Activated naive CD8-positive, alpha-beta T cell treated with anti-CD3 and anti-CD28 coated beads, Interleukin-2, amount 10 ng/mL, durations not matched to agents 7 days and 5 days (primary cell): ENCODE results near the gene NUP93. TPM values are rescaled to one million over a fixed set of nuclear protein-coding genes. Genes with fewer than 3 reads are reported as not detected.

Experiments
- ATAC-seq: fragments of 150-1000 bp; cut with Tn5 transposase; one replicate; pipeline ENCODE4 v1.10.0; 2021; ENCODE audit warnings: low read depth, moderate library complexity
- POLR2A ChIA-PET: fragments of 350-600 bp; sonication (Branson Sonifier 250); formaldehyde crosslinking; loops from one replicate; lab custom pipeline; 2021; ENCODE audit warnings: antibody characterized with exemption; lab: Charles Lee
- DNase-seq: peaks from one replicate; pipeline ENCODE4 v3.0.0; 2021
- H3K27ac Mint-ChIP-seq: one replicate; pipeline ENCODE4 v1.8.0; 2022; ENCODE audit warnings: mild to moderate bottlenecking, mixed read lengths
- H3K27me3 Mint-ChIP-seq: one replicate; pipeline ENCODE4 v1.8.0; 2022; ENCODE audit warnings: mild to moderate bottlenecking, moderate library complexity, mixed read lengths
- H3K36me3 Mint-ChIP-seq: one replicate; pipeline ENCODE4 v1.8.0; 2021; ENCODE audit warnings: mild to moderate bottlenecking, mixed read lengths
- H3K4me1 Mint-ChIP-seq: one replicate; pipeline ENCODE4 v1.8.0; 2021; ENCODE audit warnings: mixed read lengths
- H3K4me3 Mint-ChIP-seq: one replicate; pipeline ENCODE4 v1.8.0; 2022; ENCODE audit warnings: mild to moderate bottlenecking, moderate library complexity, mixed read lengths
- H3K9me3 Mint-ChIP-seq: one replicate; pipeline ENCODE4 v1.8.0; 2021; ENCODE audit warnings: mixed read lengths
- total RNA-seq, 2 experiments: library from RNA; stranded (reverse); gene quantifications; one replicate each; pipeline ENCODE4 v1.2.3, GENCODE V29; 2021

NUP93 gene
- total RNA-seq, 2 experiments from 2014 or later = 89.5 to 92.5 TPM

DNA sequence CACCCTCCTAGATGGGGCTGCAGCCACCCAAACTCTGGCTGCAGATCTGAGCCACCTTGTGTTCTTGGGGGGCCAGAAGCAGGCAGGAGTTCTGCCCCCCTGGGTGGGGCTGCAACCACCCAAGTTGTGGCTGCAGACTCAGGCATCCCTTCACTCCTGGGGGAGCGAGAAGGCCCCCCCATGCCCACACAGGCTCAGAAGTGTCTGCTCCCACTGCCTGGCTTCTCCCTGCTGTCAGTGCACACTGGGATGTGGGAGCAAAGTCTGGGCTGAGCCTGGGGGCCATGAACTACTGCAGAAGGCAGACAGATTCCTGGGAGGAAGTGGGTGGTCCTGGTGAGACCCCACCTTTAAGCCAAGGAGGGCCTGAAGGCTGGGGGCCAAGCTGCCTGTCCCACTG lies 34.7 kb upstream of the NUP93 start:
- no peak overlapping the region for H3K4me3 Mint-ChIP-seq
- ATAC-seq (no peak), DNase-seq (no peak)
- POLR2A ChIA-PET = interaction anchor here (1.1 kb wide), 1 partner anchor 13 kb away, joined by 6 read pairs; the partner anchor contains the start of gene MT1X
- H3K36me3 Mint-ChIP-seq = peaks cover 2% of the 10 kb centered on the region
- no peaks in the 10 kb centered on the region for H3K4me1 Mint-ChIP-seq
- peaks cover 1% of the 10 kb centered on the region for H3K9me3 Mint-ChIP-seq
- peaks cover 2% of the 10 kb centered on the region for H3K27me3 Mint-ChIP-seq
- H3K27ac Mint-ChIP-seq = no peak overlapping the region

DNA sequence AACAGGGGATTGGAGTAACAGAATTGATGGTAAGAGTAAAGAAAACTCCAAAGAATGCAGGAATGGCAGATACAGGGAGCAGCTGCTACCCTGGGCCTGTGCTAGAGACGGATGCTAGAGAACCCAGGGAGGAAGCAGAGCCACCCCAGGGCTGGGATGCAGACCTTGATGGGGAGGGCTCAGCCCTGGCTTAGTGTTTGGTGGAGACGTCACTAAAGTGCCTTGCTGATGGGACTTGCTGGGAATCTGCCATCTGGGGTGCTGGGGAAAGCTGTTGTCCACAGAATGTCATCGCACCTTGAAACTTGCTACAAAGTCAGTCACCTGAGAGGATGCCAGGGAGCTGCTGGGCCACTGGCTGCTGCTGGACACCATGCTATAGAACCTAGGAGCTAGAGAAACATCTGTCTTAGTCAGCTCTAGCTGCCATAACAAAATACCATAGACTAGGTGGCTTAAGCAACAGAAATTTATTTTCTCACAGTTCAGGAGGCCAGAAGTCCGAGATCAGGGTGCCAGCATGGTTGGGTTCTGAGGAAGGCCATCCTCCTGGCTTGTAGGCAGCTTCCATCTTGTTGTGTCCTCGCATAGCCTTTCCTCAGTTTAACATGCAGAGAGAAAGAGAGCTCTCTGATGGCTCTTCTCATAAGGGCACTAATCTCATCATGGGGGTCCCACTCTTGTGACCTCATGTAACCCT lies 32.3 kb upstream of the NUP93 start:
- peaks cover 2% of the 10 kb centered on the region for H3K36me3 Mint-ChIP-seq
- DNase-seq = no peak
- POLR2A ChIA-PET = interaction anchor here (1.6 kb wide), 1 partner anchor 15 kb away, joined by 7 read pairs; the partner anchor contains the start of gene MT1X
- H3K27me3 Mint-ChIP-seq = no peaks in the 10 kb centered on the region
- H3K27ac Mint-ChIP-seq = no peak overlapping the region
- no peak for ATAC-seq
- no peak overlapping the region for H3K4me3 Mint-ChIP-seq
- H3K4me1 Mint-ChIP-seq = peaks cover 10% of the 10 kb centered on the region
- no peaks in the 10 kb centered on the region for H3K9me3 Mint-ChIP-seq

DNA sequence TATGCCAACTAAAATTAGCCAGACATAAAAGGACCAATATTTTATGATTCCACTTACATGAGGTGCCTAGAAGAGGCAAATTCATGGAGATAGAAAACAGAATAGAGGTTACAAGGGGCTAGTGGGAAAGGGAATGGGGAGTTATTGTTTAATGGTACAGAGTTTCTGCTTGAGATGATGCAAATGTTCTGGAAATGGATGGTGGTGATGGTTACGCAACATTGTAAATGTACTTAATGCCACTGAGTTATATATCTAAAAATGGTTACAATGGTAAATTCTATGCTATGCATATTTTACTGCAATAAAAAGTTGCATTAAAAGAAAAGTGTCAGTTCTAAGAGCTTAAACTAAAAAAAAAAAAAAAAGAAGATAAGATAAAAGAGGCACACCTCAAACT lies 29.7 kb upstream of the NUP93 start:
- no peak overlapping the region for H3K27ac Mint-ChIP-seq
- peaks cover 2% of the 10 kb centered on the region for H3K36me3 Mint-ChIP-seq
- H3K4me3 Mint-ChIP-seq = no peak overlapping the region
- H3K27me3 Mint-ChIP-seq = no peaks in the 10 kb centered on the region
- no peaks in the 10 kb centered on the region for H3K9me3 Mint-ChIP-seq
- POLR2A ChIA-PET = interaction anchor here (2.7 kb wide), 1 partner anchor 18 kb away, joined by 28 read pairs; the partner anchor contains the start of gene MT1X
- no peak for DNase-seq
- no peak for ATAC-seq
- peaks cover 10% of the 10 kb centered on the region for H3K4me1 Mint-ChIP-seq

DNA sequence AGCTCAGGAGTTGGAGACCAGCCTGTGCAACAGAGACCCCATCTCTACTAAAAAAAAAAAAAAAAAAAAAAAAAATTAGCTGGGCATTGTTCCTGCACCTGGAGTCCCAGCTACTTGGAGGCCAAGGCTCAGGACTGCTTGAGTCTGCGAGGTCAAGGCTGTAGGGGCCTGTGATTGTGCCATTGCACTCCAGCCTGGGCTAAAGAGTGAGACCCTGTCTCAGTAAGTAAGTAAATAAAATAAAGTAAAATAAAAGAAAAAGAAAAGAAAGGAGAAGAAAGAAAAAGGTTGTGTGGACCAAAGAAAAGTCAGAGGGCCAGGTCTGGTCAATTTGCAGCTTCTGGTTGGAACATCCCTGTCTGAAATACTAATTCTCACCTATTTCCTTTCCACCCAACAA lies 29.3 kb upstream of the NUP93 start:
- POLR2A ChIA-PET = interaction anchor here (2.3 to 2.7 kb wide), 3 partner anchors 18 to 123 kb away, joined by 6 to 28 read pairs (median 14); partner anchors contain the start of genes MT1X and MT2A
- H3K36me3 Mint-ChIP-seq = peaks cover 2% of the 10 kb centered on the region
- no peaks in the 10 kb centered on the region for H3K9me3 Mint-ChIP-seq
- H3K27me3 Mint-ChIP-seq = no peaks in the 10 kb centered on the region
- H3K4me3 Mint-ChIP-seq = no peak overlapping the region
- DNase-seq = no peak
- H3K27ac Mint-ChIP-seq = no peak overlapping the region
- no peak for ATAC-seq
- H3K4me1 Mint-ChIP-seq = peaks cover 12% of the 10 kb centered on the region

DNA sequence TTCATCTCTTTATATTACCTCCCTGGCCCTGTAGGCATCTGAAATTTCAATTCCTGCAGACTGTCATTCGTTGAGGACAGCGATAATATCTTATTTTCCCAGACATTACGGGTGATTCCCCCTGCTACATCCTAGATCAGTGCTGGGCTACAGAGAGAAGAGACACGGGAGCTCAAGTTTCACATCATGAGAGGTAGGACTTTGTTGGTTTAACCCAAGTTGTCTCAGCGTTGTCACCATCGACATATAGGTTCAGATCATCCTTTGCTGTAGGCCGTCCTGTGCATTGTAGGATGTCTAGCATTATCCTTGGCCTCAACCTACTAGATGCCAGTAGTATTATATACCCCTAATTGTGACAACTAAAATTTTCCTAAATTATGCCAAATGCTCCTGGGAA lies 28.4 kb upstream of the NUP93 start:
- H3K4me1 Mint-ChIP-seq = peaks cover 13% of the 10 kb centered on the region
- no peaks in the 10 kb centered on the region for H3K9me3 Mint-ChIP-seq
- H3K27ac Mint-ChIP-seq = peak overlapping the region; percentile 32
- DNase-seq = no peak
- H3K4me3 Mint-ChIP-seq = no peak overlapping the region
- H3K36me3 Mint-ChIP-seq = peaks cover 2% of the 10 kb centered on the region
- no peak for ATAC-seq
- H3K27me3 Mint-ChIP-seq = no peaks in the 10 kb centered on the region
- POLR2A ChIA-PET = interaction anchor here (0.7 to 2.7 kb wide), 10 partner anchors 9 to 124 kb away, joined by 3 to 28 read pairs (median 4); partner anchors contain the start of genes MT1X and MT2A

DNA sequence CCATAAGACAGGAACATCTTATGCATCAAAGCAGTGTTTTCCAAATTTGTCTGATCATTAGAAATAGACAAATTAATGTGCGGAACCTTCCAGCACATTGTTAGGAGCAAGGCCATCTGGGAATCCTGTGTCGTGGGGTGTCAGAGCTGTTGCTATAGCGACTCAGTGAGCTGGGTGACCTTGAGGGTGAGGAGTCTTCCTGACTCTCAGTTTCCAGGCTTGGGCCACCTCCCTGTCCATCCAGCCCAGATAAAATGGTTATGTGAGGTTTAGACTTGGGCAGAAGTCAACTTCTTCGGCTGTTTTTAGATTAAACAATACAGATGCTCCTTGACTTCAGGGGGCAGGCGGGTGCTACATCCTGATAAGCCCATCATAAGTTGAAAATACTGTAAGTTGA lies 27.1 kb upstream of the NUP93 start:
- DNase-seq = no peak
- Mint-ChIP-seq H3K27me3 (no peaks in the 10 kb centered on the region), H3K4me1 (peaks cover 17% of the 10 kb centered on the region), H3K36me3 (peaks cover 1% of the 10 kb centered on the region), H3K27ac (no peak overlapping the region), H3K4me3 (no peak overlapping the region), H3K9me3 (no peaks in the 10 kb centered on the region)
- POLR2A ChIA-PET = interaction anchor here (1.1 to 2.7 kb wide), 5 partner anchors 21 to 125 kb away, joined by 3 to 28 read pairs (median 6); partner anchors contain the start of genes MT1X and MT2A
- ATAC-seq = no peak

DNA sequence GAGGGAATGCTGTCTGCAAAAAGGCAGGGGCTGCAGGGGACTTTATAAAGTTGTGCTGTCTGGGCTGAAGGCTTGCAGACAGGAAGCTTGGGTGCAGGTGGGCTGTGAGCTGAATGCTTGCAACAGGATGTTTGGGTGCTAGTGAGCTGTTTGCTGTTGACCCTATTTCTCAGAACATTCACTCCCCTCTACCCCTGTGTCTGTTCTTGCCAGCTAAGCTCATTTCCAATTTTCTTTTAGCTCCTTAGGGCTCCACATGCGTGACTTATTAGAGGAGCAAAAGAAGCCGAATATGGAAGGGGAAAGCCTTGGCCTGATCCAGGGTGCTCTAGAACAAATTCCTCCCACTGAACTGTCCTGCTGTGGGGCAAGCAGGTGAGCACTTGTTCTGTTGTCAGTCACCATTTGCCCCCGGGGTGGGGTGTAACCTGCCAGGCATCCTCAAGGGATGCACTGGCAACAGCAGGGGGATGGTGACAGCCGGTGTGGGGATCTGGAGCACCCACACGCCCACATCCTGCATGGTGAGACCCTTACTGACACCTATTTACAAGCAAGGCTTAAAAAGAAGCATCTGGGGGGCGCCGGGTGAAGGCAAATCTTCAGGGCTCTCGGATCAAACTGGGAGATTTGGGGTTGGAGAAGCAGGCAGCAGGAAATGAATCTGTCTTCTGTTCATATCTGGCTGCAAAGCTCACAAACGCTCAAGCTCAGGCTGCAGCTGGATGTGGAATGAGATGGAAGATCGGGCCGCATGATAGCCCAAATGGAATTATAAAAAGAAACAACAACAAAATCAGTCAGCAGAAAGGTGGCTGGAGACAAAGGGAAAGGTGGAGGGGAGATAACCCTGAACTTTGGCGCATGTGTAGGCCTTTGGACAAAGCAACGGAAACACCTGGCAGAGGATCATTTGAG lies 21.1 kb upstream of the NUP93 start:
- POLR2A ChIA-PET = interaction anchor here (0.6 to 1.9 kb wide), 9 partner anchors 18 to 223 kb away, joined by 3 to 10 read pairs (median 3); partner anchors contain the start of genes MT1X, MT2A and NUP93
- ATAC-seq = peak; percentile 95
- peaks cover 41% of the 10 kb centered on the region for H3K4me1 Mint-ChIP-seq
- no peaks in the 10 kb centered on the region for H3K27me3 Mint-ChIP-seq
- H3K9me3 Mint-ChIP-seq = peaks cover 4% of the 10 kb centered on the region
- DNase-seq = peak; percentile 59
- peak overlapping the region; percentile 77 for H3K4me3 Mint-ChIP-seq
- peak overlapping the region; percentile 89 for H3K27ac Mint-ChIP-seq
- peaks cover 4% of the 10 kb centered on the region for H3K36me3 Mint-ChIP-seq

DNA sequence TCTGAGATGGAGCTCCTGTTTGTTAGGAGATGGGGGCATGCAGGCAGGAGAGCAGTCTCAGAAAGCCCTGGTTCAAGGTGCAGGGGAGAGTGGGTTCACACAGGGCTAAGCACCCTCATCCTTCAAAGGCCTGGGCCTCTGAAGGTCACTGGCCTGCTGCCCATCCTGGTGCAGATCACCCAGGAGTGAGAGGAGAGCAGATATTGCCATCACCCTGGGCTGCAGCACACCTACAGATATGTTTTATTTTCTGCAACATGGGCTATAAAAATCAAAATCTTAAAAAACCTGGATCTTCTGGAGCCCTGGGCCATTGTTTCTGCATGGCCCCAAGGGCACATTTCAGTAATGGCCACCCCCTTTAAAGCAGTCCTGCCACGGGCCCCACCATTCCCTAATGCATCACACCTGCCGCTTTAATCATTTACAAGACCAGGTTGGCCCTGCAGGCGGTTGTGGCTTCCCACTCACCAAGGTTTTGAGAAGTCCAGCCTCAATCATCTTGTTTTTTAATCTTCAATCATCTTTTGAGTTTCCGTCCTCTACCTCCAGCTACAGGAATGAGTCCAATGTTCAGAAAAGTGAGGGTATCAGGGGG lies 20.4 kb upstream of the NUP93 start:
- no peaks in the 10 kb centered on the region for H3K27me3 Mint-ChIP-seq
- no peak for ATAC-seq
- POLR2A ChIA-PET = interaction anchor here (0.6 to 1.9 kb wide), 5 partner anchors 17 to 101 kb away, joined by 3 to 10 read pairs (median 5); partner anchors contain the start of genes MT1X, MT2A and NUP93
- H3K4me1 Mint-ChIP-seq = peaks cover 41% of the 10 kb centered on the region
- peak overlapping the region; percentile 89 for H3K27ac Mint-ChIP-seq
- peaks cover 4% of the 10 kb centered on the region for H3K9me3 Mint-ChIP-seq
- H3K4me3 Mint-ChIP-seq = peak overlapping the region; percentile 77
- peaks cover 4% of the 10 kb centered on the region for H3K36me3 Mint-ChIP-seq
- DNase-seq = no peak

DNA sequence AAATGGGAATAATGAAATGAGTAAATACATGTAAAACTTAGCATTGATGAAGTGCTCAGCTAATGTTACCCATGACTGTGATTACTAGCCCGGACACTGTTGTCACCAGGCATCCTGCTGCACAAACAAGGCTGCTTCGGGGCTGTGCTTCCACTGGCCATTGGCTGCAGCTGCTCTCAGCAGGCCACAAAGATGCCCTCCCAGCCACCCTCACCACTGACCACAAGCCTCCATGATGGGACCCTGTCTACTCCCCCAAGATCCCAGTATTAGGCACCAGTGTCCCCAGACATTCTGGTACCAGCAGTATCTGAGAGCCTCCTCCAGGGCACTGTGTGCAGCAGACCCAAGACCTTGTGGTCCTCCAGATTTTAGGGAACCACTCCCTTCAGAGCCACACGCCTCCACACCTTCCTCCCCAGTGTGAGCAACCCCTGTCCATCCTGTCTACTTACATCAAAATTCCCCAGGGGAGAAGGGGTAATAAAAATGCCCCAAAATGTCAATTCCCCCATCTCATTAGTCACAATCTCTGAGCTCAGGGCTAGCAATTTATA lies 19.7 kb upstream of the NUP93 start:
- POLR2A ChIA-PET = interaction anchor here (1.6 kb wide), 1 partner anchor 8 kb away, joined by 4 read pairs; no protein-coding TSS in a partner anchor
- Mint-ChIP-seq H3K27ac (peak overlapping the region; percentile 89), H3K36me3 (peaks cover 4% of the 10 kb centered on the region), H3K4me1 (peaks cover 41% of the 10 kb centered on the region), H3K4me3 (peak overlapping the region; percentile 77), H3K27me3 (no peaks in the 10 kb centered on the region), H3K9me3 (peaks cover 4% of the 10 kb centered on the region)
- ATAC-seq = no peak
- DNase-seq = no peak

DNA sequence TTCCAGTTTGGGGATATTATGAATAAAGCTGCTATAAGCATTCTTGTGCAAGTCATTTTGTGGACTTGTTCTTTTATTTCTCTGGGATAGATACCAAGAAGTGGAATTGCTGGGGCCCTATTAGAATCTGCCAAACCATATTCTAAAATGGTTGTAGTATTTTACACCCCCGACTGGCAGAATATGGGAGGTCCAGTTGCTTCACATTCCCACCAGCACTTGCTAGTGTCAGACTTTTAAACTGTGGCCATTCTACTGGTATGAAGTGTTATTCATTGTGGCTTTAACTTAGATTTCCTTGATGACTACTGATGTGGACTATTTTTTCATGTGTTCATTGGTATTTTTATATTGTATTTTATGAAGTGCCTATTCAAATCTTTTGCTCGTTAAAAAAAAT lies 18.1 kb upstream of the NUP93 start:
- POLR2A ChIA-PET = no interaction called here
- H3K36me3 Mint-ChIP-seq = peaks cover 4% of the 10 kb centered on the region
- H3K4me3 Mint-ChIP-seq = no peak overlapping the region
- H3K27ac Mint-ChIP-seq = no peak overlapping the region
- DNase-seq (no peak), ATAC-seq (no peak)
- peaks cover 4% of the 10 kb centered on the region for H3K9me3 Mint-ChIP-seq
- peaks cover 38% of the 10 kb centered on the region for H3K4me1 Mint-ChIP-seq
- H3K27me3 Mint-ChIP-seq = no peaks in the 10 kb centered on the region

DNA sequence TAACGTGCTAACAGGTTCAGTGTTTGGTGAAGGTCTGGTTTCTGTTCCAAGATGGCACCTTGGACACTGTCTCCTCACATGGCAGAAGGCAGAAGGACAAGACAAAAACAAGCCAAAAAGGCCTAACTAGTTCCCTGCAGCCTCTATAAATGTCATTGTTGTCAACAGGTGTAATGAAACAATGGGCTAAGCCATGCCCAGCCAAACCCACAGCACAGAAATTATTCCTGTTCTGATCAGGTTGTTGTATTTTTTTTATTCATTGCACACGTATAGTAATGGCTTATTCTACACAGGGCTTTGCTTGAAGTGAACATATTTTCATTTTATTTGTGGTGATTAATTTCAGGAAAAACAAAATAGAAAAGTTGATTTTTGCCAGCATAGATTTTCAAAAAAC lies 16.1 kb upstream of the NUP93 start:
- Mint-ChIP-seq H3K27ac (no peak overlapping the region), H3K9me3 (peaks cover 4% of the 10 kb centered on the region), H3K4me1 (peaks cover 26% of the 10 kb centered on the region), H3K36me3 (peaks cover 4% of the 10 kb centered on the region), H3K27me3 (no peaks in the 10 kb centered on the region), H3K4me3 (no peak overlapping the region)
- ATAC-seq = no peak
- no peak for DNase-seq
- POLR2A ChIA-PET = no interaction called here

DNA sequence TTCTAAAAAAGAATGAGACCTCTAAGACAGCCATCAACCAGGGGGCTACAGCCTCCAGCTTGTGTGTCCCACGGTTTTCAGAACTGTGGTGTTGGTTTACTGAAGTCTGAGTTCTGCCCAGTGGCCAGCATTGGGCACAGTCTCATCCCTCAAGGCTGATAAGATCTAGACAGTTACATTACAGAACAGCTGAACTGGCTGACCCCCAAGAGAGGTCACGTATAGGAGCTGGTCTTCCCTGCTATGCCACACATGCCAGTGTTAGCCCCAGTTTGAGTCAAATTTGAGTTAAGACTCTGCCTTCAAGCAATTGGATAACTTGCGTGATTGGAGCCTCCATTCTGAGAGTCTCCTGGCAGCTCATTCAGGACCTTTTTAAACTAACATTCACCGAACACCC lies 14.8 kb upstream of the NUP93 start:
- Mint-ChIP-seq H3K36me3 (peaks cover 4% of the 10 kb centered on the region), H3K4me3 (no peak overlapping the region), H3K27ac (no peak overlapping the region), H3K4me1 (peaks cover 14% of the 10 kb centered on the region), H3K27me3 (no peaks in the 10 kb centered on the region), H3K9me3 (peaks cover 4% of the 10 kb centered on the region)
- no peak for DNase-seq
- ATAC-seq = no peak
- POLR2A ChIA-PET = interaction anchor here (0.8 kb wide), 1 partner anchor 129 kb away, joined by 7 read pairs; no protein-coding TSS in a partner anchor
